A673 (cell line): ENCODE measurements around the gene LRRC43. TPM values are rescaled to one million over a fixed set of nuclear protein-coding genes. Genes with fewer than 3 reads are reported as not detected.

ENCODE experiments used
- BruUV-seq: library from RNA; stranded (reverse); fragments of 400-500 nt; replicated peaks from 2 replicates; lab custom pipeline; 2021; lab: Mats Ljungman, UMichigan
- CTCF ChIA-PET: fragments of 300-600 bp; sonication (Branson Sonifier 250); formaldehyde crosslinking; loops from one replicate; lab custom pipeline; 2022; ENCODE audit warnings: antibody characterized with exemption; lab: Charles Lee
- POLR2A ChIA-PET: fragments of 300-600 bp; sonication (Branson Sonifier 250); formaldehyde crosslinking; loops from one replicate; lab custom pipeline; 2022; ENCODE audit warnings: antibody characterized with exemption; ENCODE audit not compliant: low non-redundant PET; lab: Charles Lee
- DNase-seq: peaks from one replicate; pipeline ENCODE4 v3.0.0-alpha.2; 2015; ENCODE audit warnings: low spot score
- H3K27ac ChIP-seq: fragments of 200-600 bp; sonication (generic); 2 replicates; pipeline ENCODE4 v1.5.1; 2016; ENCODE audit warnings: mixed run types, low read depth, mild to moderate bottlenecking, mixed read lengths, antibody characterized with exemption, low read length; ENCODE audit not compliant: poor library complexity, severe bottlenecking
- H3K27me3 ChIP-seq: fragments of 200-600 bp; sonication (generic); replicated peaks from 2 replicates; pipeline ENCODE4 v1.6.1; 2017; ENCODE audit warnings: mixed run types, low read depth, mild to moderate bottlenecking, mixed read lengths, antibody characterized with exemption, low read length; ENCODE audit not compliant: insufficient read depth, poor library complexity
- H3K36me3 ChIP-seq: fragments of 200-600 bp; sonication (generic); 2 replicates; pipeline ENCODE4 v1.6.1; 2016; ENCODE audit warnings: mixed run types, mild to moderate bottlenecking, mixed read lengths, antibody characterized with exemption, low read length; ENCODE audit not compliant: insufficient read depth, poor library complexity, severe bottlenecking
- H3K4me1 ChIP-seq: fragments of 200-600 bp; sonication (generic); 2 replicates; pipeline ENCODE4 v1.6.1; 2017; ENCODE audit warnings: mixed run types, mild to moderate bottlenecking, mixed read lengths, antibody characterized with exemption, low read length; ENCODE audit not compliant: insufficient read depth, poor library complexity, severe bottlenecking
- H3K4me3 ChIP-seq: fragments of 200-600 bp; sonication (generic); 2 replicates; pipeline ENCODE4 v1.5.1; 2016; ENCODE audit warnings: low read depth, mixed run types, mild to moderate bottlenecking, mixed read lengths, low read length; ENCODE audit not compliant: poor library complexity, severe bottlenecking
- H3K9me3 ChIP-seq: fragments of 200-600 bp; sonication (generic); 2 replicates; pipeline ENCODE4 v1.6.1; 2016; ENCODE audit warnings: mixed run types, low read depth, mild to moderate bottlenecking, mixed read lengths, antibody characterized with exemption, low read length; ENCODE audit not compliant: poor library complexity, severe bottlenecking
- EZH2 ChIP-seq: fragments of 200-600 bp; sonication (generic); IDR thresholded peaks from 2 replicates; pipeline ENCODE4 v1.6.1; 2017; ENCODE audit warnings: borderline replicate concordance, low read depth, mild to moderate bottlenecking, mixed read lengths, antibody characterized with exemption, low read length; ENCODE audit not compliant: poor library complexity, severe bottlenecking
- intact Hi-C: fragments of 100-400 bp; cut with micrococcal nuclease; formaldehyde crosslinking; loops from one replicate; pipeline ENCODE4 v1.10.0; 2022; ENCODE audit not compliant: unreplicated experiment
- total RNA-seq: library from RNA; stranded (reverse); gene quantifications from 2 replicates; pipeline ENCODE4 v1.2.3, GENCODE V29; 2021
- TF ChIP-seq, protein P1 (sequence below): fragments of 300-800, 200-600 bp; sonication (generic); conservative IDR thresholded peaks from 2 replicates; pipeline ENCODE4 v1.5.1; 2017; ENCODE audit warnings: low read depth, mild to moderate bottlenecking, antibody characterized with exemption, low read length, moderate library complexity, mixed read lengths

Gene LRRC43
- total RNA-seq, 1 experiment from 2014 or later: not detected

DNA sequence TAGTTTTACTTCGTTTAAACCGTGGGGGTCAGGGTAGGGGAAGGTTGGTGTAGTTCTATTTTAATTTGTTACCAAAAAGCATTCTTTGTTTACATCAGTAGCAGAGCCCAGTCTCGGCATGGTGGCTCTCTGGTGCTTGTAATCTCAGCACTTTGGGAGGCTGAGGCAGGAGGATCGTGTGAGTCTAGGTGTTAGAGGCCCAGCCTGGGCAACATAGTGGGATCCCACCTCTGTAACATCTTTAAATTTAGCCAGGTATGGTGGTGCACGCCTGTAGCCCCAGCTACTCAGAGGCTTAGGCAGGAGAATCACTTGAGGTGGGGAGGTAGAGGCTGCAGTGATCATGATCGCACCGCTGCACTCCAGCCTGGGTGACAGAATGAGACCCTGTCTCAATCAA lies 2.2 kb downstream of the LRRC43 start:
- H3K9me3 ChIP-seq: no peaks in the 10 kb centered on the region
- intact Hi-C loops: no loop called here
- BruUV-seq: no TSS peak
- H3K4me1 ChIP-seq: no peaks in the 10 kb centered on the region
- no peaks in the 10 kb centered on the region for H3K27me3 ChIP-seq
- no peak for DNase-seq
- ChIA-PET POLR2A (no interaction called here), CTCF (no interaction called here)
- TF ChIP-seq, protein P1, sequence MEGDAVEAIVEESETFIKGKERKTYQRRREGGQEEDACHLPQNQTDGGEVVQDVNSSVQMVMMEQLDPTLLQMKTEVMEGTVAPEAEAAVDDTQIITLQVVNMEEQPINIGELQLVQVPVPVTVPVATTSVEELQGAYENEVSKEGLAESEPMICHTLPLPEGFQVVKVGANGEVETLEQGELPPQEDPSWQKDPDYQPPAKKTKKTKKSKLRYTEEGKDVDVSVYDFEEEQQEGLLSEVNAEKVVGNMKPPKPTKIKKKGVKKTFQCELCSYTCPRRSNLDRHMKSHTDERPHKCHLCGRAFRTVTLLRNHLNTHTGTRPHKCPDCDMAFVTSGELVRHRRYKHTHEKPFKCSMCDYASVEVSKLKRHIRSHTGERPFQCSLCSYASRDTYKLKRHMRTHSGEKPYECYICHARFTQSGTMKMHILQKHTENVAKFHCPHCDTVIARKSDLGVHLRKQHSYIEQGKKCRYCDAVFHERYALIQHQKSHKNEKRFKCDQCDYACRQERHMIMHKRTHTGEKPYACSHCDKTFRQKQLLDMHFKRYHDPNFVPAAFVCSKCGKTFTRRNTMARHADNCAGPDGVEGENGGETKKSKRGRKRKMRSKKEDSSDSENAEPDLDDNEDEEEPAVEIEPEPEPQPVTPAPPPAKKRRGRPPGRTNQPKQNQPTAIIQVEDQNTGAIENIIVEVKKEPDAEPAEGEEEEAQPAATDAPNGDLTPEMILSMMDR: no peak
- no peak for TF ChIP-seq EZH2
- no peak overlapping the region for H3K4me3 ChIP-seq
- H3K36me3 ChIP-seq: no peaks in the 10 kb centered on the region
- no peak overlapping the region for H3K27ac ChIP-seq

DNA sequence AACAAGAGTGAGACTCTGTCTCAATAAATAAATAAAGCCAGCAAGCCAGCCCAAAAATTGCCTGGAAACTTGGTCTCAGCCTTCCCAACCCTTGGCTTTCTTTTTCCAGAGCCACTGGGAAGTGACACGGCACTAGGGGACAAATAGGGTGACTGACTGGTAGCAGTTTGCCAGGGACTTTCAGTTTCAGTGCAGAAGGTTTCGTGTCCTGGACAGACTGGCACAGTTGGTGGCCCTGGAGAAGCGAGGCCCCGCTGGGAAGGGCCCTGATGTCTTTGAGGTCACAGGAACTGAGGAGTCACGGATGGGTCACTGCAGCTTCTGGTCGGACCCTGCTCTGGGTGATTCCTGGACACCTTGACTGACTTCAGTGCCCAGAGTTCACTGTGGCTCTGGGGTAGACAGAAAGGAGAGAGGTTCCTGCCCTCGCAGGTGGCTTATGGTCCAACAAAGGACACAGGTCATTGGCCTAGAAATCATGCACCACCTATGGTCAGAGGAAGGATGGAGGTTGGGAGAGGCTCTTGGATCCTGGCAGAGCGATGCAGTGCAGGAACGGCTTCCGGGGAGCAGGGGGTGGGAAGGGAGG lies 2.7 kb downstream of the LRRC43 start:
- intact Hi-C loops: no loop called here
- no peak overlapping the region for H3K27ac ChIP-seq
- POLR2A ChIA-PET: no interaction called here

DNA sequence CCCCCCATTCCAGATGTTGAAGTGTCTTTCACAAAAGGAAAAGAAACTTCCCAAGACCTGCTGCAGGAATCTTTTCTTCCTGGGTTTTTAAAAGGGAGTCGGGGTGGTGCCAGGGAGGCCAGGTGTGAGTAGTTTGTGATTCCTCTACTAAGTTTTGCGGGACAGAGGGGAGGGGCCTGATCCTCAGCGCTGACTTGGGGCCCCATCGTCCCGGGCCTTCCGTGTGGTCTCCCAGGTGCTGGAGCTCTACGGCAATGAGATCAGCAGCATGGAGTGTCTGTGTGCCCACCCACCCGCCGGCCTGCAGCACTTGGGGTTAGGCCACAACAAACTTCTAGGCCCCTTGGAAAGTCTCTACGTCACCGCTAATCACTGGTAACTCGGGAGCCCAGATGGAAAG lies 4.5 kb downstream of the LRRC43 start:
- BruUV-seq: no TSS peak
- Histone ChIP-seq H3K36me3 (no peaks in the 10 kb centered on the region), H3K4me3 (no peak overlapping the region), H3K27ac (no peak overlapping the region), H3K4me1 (no peaks in the 10 kb centered on the region), H3K27me3 (no peaks in the 10 kb centered on the region), H3K9me3 (no peaks in the 10 kb centered on the region)
- DNase-seq: no peak
- intact Hi-C loops: no loop called here
- POLR2A ChIA-PET: no interaction called here
- no peak for TF ChIP-seq EZH2
- TF ChIP-seq, protein P1: no peak
- CTCF ChIA-PET: no interaction called here

More for the DNA sequence above, 2.7 kb downstream of the LRRC43 start:
- no TSS peak for BruUV-seq
- TF ChIP-seq, protein P1: no peak
- TF ChIP-seq EZH2: no peak
- no peaks in the 10 kb centered on the region for H3K4me1 ChIP-seq
- no peak for DNase-seq
- no peaks in the 10 kb centered on the region for H3K36me3 ChIP-seq
- CTCF ChIA-PET: no interaction called here
- no peak overlapping the region for H3K4me3 ChIP-seq
- H3K27me3 ChIP-seq: no peaks in the 10 kb centered on the region
- H3K9me3 ChIP-seq: no peaks in the 10 kb centered on the region
